ENCODE data around the gene EIF2B5. TPM values are rescaled to one million over a fixed set of nuclear protein-coding genes. Genes with fewer than 3 reads are reported as not detected.

EIF2B5 gene
- total and polyA plus RNA-seq, 3 donors from 2014 or later, result 36.7 to 48.1 (median 37.2) TPM

DNA sequence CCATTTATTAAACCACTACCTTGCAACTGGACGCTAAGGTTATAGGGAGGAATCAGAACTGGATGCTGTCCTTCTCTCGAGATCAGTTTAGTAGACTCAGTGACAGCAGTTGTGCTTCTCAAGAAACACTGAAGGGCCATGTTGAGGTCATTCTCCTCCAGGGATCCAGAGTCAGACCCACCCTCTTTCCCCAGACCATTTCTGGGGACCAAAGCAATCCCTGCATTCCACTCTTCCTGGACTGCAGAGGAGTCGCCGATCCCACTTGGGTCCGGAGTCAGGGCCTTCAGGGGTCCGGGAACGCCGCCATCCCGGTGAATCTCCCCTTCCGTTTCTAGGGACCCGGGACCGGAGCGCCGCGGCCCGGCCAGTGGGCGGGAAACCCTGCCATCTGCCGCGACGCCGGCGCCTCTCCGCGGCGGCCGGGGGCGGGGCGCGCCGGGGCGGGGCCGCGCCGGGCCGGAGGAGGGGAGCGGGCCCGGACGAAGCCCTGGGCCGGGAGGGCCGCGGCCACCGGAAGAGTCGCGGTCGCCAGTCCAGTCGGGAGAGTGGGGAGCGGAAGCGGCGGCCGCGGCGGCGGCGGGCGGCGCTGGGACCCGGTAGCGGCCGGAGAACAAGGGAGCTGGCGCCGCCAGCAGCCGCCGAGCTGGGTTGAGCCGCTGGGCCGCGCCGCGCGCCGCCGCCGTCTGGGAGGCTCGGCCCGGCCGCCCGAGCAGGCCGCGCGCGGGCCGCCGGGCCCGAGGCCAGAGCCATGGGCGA lies 19.9 kb downstream of the EIF2B5 start, which contains the start of gene DVL3:
Gene DVL3, plus strand, starts transcription at position 493 of the 759 bp plus-strand sequence. Its CDS starts 259 bp downstream, at position 752.
- intact Hi-C loops (cut with DNase I; ENCODE audit: low total_unique reads), result no loop called here
- peak; percentile 69 for DNase-seq
- peak within 1 kb of the TSS; percentile 82 to 92 for H3K4me3 ChIP-seq
- H3K36me3 ChIP-seq (ENCODE audit: low read depth, missing control alignments), result no peaks in the 10 kb centered on the region
- no peaks in the 10 kb centered on the region for H3K9me3 ChIP-seq
- TF ChIP-seq POLR2A (IDR thresholded peaks at IDR 0.05), result no peak
- TF ChIP-seq, protein P1, sequence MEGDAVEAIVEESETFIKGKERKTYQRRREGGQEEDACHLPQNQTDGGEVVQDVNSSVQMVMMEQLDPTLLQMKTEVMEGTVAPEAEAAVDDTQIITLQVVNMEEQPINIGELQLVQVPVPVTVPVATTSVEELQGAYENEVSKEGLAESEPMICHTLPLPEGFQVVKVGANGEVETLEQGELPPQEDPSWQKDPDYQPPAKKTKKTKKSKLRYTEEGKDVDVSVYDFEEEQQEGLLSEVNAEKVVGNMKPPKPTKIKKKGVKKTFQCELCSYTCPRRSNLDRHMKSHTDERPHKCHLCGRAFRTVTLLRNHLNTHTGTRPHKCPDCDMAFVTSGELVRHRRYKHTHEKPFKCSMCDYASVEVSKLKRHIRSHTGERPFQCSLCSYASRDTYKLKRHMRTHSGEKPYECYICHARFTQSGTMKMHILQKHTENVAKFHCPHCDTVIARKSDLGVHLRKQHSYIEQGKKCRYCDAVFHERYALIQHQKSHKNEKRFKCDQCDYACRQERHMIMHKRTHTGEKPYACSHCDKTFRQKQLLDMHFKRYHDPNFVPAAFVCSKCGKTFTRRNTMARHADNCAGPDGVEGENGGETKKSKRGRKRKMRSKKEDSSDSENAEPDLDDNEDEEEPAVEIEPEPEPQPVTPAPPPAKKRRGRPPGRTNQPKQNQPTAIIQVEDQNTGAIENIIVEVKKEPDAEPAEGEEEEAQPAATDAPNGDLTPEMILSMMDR (IDR thresholded peaks at IDR 0.05), result no peak
- H3K27me3 ChIP-seq, result no peaks in the 10 kb centered on the region
- peaks cover 22% of the 10 kb centered on the region for H3K4me1 ChIP-seq
- H3K27ac ChIP-seq, result peak within 1 kb of the TSS; percentile 88 to 92
- WGBS, 2 donors, result 0 to 1% methylated on average over 10 to 77 of the region's 84 CpGs

DNA sequence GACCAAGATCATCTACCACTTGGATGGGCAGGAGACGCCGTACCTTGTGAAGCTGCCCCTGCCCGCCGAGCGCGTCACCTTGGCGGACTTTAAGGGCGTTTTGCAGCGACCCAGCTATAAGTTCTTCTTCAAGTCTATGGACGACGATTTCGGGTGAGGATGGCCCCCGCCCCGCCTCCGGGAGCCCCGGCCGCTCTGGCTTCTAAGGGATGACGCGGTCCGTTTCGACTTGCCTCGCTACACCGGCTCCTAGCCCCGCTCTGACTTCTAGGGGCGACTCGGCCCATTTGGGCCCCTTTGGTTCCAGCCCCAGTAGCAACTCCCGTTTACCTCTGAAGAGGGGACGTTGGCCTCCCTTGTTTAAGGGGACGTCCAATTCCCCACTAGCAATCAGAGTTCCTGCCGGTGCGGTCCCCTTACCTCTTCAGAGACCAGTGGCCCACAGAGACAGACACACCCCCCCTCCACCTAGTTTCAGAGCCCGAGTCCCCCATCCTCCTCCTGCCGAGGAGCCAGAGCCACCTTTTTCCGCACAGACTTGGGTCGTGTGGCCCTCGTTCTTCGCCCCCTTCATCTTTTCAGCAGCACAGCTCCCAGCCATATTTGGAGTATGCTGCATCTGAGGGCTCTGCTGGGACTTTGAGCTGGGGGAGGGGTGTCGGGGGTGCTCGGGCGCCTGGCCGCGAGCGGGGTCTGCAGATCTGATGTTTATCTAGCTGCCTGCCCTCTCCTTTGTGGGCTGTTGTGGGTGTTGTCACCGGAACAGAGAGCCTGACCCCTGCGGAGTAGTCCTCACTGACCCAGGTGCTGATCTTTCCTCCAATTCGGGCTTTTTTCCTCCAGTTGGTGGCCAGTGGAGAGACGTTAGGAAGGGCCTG lies 20.7 kb downstream of the EIF2B5 start:
- no peaks in the 10 kb centered on the region for H3K9me3 ChIP-seq
- peak overlapping the region; percentile 82 to 92 for H3K4me3 ChIP-seq
- TF ChIP-seq, protein P1 (IDR thresholded peaks at IDR 0.05), result no peak
- TF ChIP-seq POLR2A (IDR thresholded peaks at IDR 0.05), result no peak
- intact Hi-C loops (cut with DNase I; ENCODE audit: low total_unique reads), result no loop called here
- no peaks in the 10 kb centered on the region for H3K36me3 ChIP-seq (ENCODE audit: low read depth, missing control alignments)
- peak overlapping the region; percentile 88 to 92 for H3K27ac ChIP-seq
- peak; percentile 43 for DNase-seq
- WGBS, 2 donors, result 0% methylated on average over 30 to 47 of the region's 47 CpGs
- H3K27me3 ChIP-seq, result no peaks in the 10 kb centered on the region
- H3K4me1 ChIP-seq, result peaks cover 28% of the 10 kb centered on the region

DNA sequence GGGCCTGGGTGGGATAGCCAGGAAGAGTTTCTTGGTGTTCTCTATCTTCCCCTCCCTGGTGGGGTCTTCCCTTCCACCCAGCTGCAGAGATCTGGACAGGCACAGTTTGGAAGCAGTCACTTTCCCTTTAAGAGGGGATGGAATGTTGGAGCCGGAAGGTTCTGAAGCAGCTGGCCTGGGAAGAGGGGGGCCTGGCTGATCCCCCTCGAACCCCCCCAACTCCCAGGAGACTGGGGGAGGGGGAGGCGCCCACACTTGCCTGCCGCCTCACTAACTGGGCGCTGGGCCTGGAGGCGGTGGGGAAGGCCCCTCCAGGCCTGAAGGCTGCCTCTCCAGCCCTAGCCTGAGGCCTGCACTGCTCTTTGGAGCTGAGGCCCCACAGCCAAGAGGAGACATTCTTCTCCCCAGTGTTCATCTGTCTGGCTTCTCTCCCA lies 21.4 kb downstream of the EIF2B5 start:
- DNase-seq, result peak; percentile 77
- intact Hi-C loops (cut with DNase I; ENCODE audit: low total_unique reads), result no loop called here
- Histone ChIP-seq H3K36me3 (ENCODE audit: low read depth, missing control alignments) (no peaks in the 10 kb centered on the region), H3K4me1 (peaks cover 34% of the 10 kb centered on the region), H3K27ac (peak overlapping the region; percentile 88 to 92), H3K4me3 (peak overlapping the region; percentile 82 to 92), H3K27me3 (no peaks in the 10 kb centered on the region), H3K9me3 (no peaks in the 10 kb centered on the region)
- 0% methylated on average over 6 of the region's 6 CpGs; no CpG with 5 or more reads in 1 of the 2 donors for WGBS, 2 donors
- no peak for TF ChIP-seq POLR2A (IDR thresholded peaks at IDR 0.05)
- TF ChIP-seq, protein P1 (IDR thresholded peaks at IDR 0.05), result no peak

DNA sequence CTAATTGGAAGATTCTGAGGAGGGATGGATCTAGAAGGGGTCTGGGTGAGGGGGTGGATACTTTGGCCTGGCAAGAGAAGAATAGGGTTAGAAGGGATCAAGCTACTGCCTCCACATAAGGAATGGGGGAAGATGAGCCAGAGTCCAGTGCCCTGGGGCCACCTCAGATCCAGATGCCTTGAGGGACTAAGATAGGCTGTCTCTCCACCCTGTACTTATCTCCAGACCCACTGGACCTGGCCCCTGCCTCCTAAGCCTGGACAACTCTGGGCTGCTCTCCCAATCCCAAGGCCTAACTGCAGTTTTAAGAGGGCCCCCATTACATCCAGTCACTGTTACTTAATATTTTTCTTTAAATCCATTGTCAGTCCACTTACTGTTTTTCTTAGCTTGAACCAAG lies 22.0 kb downstream of the EIF2B5 start:
- no peaks in the 10 kb centered on the region for H3K36me3 ChIP-seq (ENCODE audit: low read depth, missing control alignments)
- H3K4me3 ChIP-seq, result peak overlapping the region; percentile 82 to 92
- no peaks in the 10 kb centered on the region for H3K27me3 ChIP-seq
- TF ChIP-seq, protein P1 (IDR thresholded peaks at IDR 0.05), result no peak
- TF ChIP-seq POLR2A (IDR thresholded peaks at IDR 0.05), result no peak
- H3K4me1 ChIP-seq, result peaks cover 38% of the 10 kb centered on the region
- peak overlapping the region; percentile 88 to 92 for H3K27ac ChIP-seq
- H3K9me3 ChIP-seq, result no peaks in the 10 kb centered on the region
- intact Hi-C loops (cut with DNase I; ENCODE audit: low total_unique reads), result no loop called here
- DNase-seq, result no peak

Measured in testis (tissue), 3 donors.